Small intestine (tissue), 7 donors: Measurements from ENCODE around the gene MAPKBP1. TPM values are rescaled to one million over a fixed set of nuclear protein-coding genes. Genes with fewer than 3 reads are reported as not detected.

Experiments used
- DNase-seq, 2 donors: peaks; one replicate each; pipeline versions ENCODE4 v3.0.0 to v3.0.0-alpha.2; 2013
- FAIRE-seq: peaks from 2 replicates; lab custom pipeline; 2012; peaks lifted over from hg19 to GRCh38; lab: Jason Lieb, UNC
- H3K27ac ChIP-seq, 3 donors: one replicate each; pipeline ENCODE4 v1.5.1; 2013; ENCODE audit warnings: low read length in 2 of 3, mild to moderate bottlenecking in 2 of 3, control low read depth in 1 of 3, inconsistent platforms in 1 of 3, low read depth in 1 of 3, moderate library complexity in 1 of 3
- H3K27me3 ChIP-seq, 3 donors: one replicate each; pipeline ENCODE4 v1.6.1; 2013; ENCODE audit warnings: low read length in 3 of 3, inconsistent platforms in 1 of 3; ENCODE audit not compliant: control insufficient read depth in 3 of 3, insufficient read depth in 3 of 3
- H3K36me3 ChIP-seq, 3 donors: one replicate each; pipeline ENCODE4 v1.6.1; 2013; ENCODE audit warnings: low read length in 3 of 3, inconsistent platforms in 1 of 3, low read depth in 1 of 3, mild to moderate bottlenecking in 1 of 3, moderate library complexity in 1 of 3; ENCODE audit not compliant: control insufficient read depth in 3 of 3, insufficient read depth in 2 of 3
- H3K4me1 ChIP-seq, 3 donors: one replicate each; pipeline ENCODE4 v1.6.1; 2013; ENCODE audit warnings: low read length in 2 of 3, inconsistent platforms in 1 of 3, low read depth in 1 of 3, mild to moderate bottlenecking in 1 of 3, moderate library complexity in 1 of 3; ENCODE audit not compliant: control insufficient read depth in 3 of 3, insufficient read depth in 2 of 3
- H3K4me3 ChIP-seq, 3 donors: one replicate each; pipeline ENCODE4 v1.5.1; 2013; ENCODE audit warnings: low read length in 3 of 3, control low read depth in 1 of 3, inconsistent platforms in 1 of 3, low read depth in 1 of 3, mild to moderate bottlenecking in 1 of 3, moderate library complexity in 1 of 3
- H3K9me3 ChIP-seq, 2 donors: one replicate each; pipeline ENCODE4 v1.6.1; 2013; ENCODE audit warnings: low read depth in 1 of 2, low read length in 1 of 2; ENCODE audit not compliant: control insufficient read depth in 2 of 2, insufficient read depth in 1 of 2
- WGBS, 3 donors: extraction: QIAGEN DNeasy Blood & Tissue Kit; methylation state at CpG; one replicate each; pipeline ENCODE4 v1.1.7; 2013; 5-methylcytosine and 5-hydroxymethylcytosine counted together
- polyA plus RNA-seq, 4 donors: library from polyadenylated mRNA; stranded (reverse) in 3 of 4; unstranded in 1 of 4; fragments of 200-250 nt in 3 of 4; fragments of 120-200 nt in 1 of 4; gene quantifications; one replicate each; pipeline versions ENCODE4 v1.2.1 to v1.2.3, GENCODE V29; 2013
- donor health status: healthy with polysubstance abuse.
- donor health status: control.
- donor health status: control.
- donor health status: Bipolar disorder and iron deficiency.
- donor health status: healthy.

The MAPKBP1 gene
- polyA plus RNA-seq, 4 donors = 8.3 to 30.2 (median 23.6) TPM

DNA sequence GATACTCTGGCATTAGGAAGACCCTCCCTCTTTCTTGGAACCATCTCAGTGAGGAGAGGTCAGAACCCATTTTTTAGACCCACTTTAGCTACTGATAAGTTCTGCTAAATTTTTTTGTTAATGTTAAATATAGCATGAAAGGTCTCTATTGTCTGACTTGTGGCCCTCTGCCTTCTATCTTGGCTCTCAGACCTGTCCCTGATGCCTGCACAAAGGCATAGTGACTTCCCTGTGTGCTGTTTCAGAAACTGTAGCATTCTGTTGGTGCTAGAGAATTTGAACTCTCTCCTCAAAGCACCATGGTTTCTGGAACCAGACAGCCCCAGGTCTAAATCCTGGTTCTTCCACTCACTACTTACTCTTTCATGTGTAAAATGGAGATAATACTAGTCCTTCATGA lies 15.4 kb downstream of the MAPKBP1 start:
- FAIRE-seq (no peak), DNase-seq (no peak)
- Histone ChIP-seq H3K9me3 (no peaks in the 10 kb centered on the region), H3K4me1 (peaks cover 10 to 53% (median 16%) of the 10 kb centered on the region in 3 donors), H3K4me3 (peak overlapping the region in 1 of 3 donors; percentile 14), H3K27me3 (no peaks in the 10 kb centered on the region), H3K36me3 (peaks cover 0 to 9% (median 0%) of the 10 kb centered on the region in 3 donors), H3K27ac (peak overlapping the region in 2 of 3 donors; percentile 76 to 92)

DNA sequence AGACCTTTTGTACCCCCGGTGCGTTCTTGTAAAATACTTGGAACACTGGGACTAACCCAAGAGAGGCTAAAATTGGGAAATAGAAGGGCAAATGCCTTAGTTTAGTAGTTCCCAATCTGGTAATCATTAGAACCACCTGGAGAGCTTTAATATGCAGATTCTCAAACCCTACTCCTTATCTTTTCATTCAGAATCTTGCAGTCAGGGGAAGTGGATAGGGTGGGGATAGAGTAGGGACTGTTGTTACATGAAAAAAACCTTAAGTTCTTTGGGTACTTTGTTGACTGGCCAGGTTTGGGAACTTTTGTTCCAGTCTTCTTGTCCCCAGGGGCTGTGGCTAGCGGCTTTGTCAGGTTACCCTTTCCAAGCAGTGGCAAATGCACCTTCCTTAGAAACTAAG lies 15.9 kb downstream of the MAPKBP1 start:
- WGBS, 3 donors = 93 to 97% (median 95%) methylated on average over 3 of the region's 3 CpGs
- peaks cover 10 to 55% (median 16%) of the 10 kb centered on the region in 3 donors for H3K4me1 ChIP-seq
- DNase-seq (no peak), FAIRE-seq (no peak)
- peak overlapping the region in 2 of 3 donors; percentile 76 to 92 for H3K27ac ChIP-seq
- H3K27me3 ChIP-seq = no peaks in the 10 kb centered on the region
- no peak overlapping the region for H3K4me3 ChIP-seq
- peaks cover 0 to 9% (median 0%) of the 10 kb centered on the region in 3 donors for H3K36me3 ChIP-seq
- no peaks in the 10 kb centered on the region for H3K9me3 ChIP-seq

DNA sequence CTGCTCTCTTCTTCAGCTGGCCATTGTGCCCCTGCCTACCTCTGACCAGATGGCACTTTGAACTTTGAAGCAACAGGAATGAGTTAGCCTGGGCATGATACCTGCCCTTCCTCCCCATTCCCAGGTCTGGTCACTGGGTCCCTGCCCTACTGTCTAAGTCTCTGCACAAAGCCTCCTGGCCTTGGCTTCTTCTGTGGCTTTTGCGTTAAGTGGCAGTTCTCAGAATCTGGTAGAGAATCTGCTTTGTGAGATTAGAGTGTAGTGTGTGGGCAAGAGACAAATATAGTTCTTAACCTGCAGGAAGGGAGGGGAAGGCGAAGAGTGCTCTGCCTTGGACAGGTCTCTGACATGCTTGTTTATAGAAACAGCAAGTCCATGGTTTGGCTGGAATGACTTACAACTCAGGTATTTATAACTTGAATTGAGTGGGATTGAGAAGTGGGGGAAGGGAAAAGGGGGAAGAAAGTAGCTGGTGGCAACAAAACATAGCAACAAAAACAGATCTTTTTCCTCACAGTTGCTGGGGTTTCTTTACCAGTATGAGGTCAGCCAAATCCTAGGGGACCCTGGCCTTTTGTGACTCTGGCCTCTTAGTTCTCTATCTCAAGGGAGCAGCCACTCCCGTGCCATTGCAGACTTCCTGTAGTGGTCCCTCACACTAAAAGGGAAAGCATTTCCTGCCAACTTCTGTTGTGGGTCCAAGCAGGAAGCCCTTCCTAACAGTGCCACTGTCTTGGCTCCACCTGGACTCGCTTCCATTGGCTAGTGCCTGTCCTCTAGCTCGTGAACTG lies 16.7 kb downstream of the MAPKBP1 start:
- H3K27ac ChIP-seq = peak overlapping the region; percentile 29 to 92 (median 76)
- 58 to 64% (median 60%) methylated on average over 5 of the region's 5 CpGs for WGBS, 3 donors
- DNase-seq = peak; percentile 75 to 79
- FAIRE-seq = no peak
- H3K36me3 ChIP-seq = peaks cover 0 to 9% (median 0%) of the 10 kb centered on the region in 3 donors
- H3K4me1 ChIP-seq = peaks cover 10 to 60% (median 16%) of the 10 kb centered on the region in 3 donors
- no peaks in the 10 kb centered on the region for H3K27me3 ChIP-seq
- no peak overlapping the region for H3K4me3 ChIP-seq
- no peaks in the 10 kb centered on the region for H3K9me3 ChIP-seq

DNA sequence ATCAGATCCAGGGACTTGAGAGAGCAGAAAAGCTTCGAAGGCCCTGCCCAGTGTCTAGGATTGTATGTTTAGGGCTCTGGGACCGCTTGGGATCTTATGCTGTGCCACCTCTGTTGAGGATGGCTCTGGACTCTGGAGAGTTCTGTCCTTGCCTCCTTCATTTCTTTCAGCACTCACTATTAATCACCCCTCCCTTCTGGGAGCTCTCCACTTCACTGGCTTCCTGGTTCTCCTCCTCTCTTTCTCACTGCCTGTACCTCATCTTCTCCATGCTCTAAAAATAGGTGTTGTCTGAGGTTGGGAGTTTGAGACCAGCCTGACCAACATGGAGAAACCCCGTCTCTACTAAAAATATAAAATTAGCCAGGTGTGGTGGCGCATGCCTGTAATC lies 17.3 kb downstream of the MAPKBP1 start:
- FAIRE-seq = no peak
- Histone ChIP-seq H3K9me3 (no peaks in the 10 kb centered on the region), H3K4me1 (peaks cover 12 to 66% (median 16%) of the 10 kb centered on the region in 3 donors)

DNA sequence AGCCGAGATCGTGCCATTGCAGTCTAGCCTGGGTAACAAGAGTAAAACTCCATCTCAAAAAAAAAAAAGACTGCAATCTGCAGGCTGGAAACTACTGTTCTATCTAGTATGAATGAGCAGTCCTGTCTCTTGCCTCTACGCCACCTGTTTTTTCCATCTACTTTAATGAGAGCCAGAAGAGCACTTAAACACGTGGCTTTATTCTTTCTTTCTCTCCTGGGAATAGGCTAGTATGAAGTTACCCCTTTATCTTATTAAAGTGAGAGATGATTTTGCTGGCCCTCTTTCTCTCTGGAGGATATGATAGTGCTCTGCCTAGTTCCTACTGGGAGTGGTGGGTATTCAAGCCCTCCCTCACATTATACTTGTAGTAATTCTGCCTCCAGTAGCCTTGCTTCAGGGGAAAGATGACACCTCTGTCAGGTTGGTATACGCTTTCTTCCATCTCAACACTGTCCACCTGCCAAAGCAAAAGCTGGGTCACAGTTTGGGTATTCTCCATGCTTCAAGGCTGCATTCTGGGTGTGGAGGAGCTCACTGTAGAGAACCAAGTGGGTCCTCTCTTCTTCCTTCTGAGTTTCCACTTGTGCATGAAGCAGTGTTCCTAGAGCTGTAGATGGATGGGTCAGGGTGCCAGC lies 17.8 kb downstream of the MAPKBP1 start:
- no peaks in the 10 kb centered on the region for H3K27me3 ChIP-seq
- WGBS, 3 donors = 90 to 93% (median 90%) methylated on average over 5 of the region's 5 CpGs
- peak overlapping the region in 1 of 3 donors; percentile 92 for H3K27ac ChIP-seq
- FAIRE-seq = no peak
- no peaks in the 10 kb centered on the region for H3K9me3 ChIP-seq
- H3K36me3 ChIP-seq = peaks cover 0 to 9% (median 0%) of the 10 kb centered on the region in 3 donors
- no peak for DNase-seq
- peaks cover 11 to 72% (median 18%) of the 10 kb centered on the region in 3 donors for H3K4me1 ChIP-seq
- no peak overlapping the region for H3K4me3 ChIP-seq

More for the DNA sequence above, 17.3 kb downstream of the MAPKBP1 start:
- H3K27ac ChIP-seq = peak overlapping the region; percentile 29 to 92 (median 38)
- no peaks in the 10 kb centered on the region for H3K27me3 ChIP-seq
- H3K36me3 ChIP-seq = peaks cover 0 to 9% (median 0%) of the 10 kb centered on the region in 3 donors
- WGBS, 3 donors = 88 to 97% (median 92%) methylated on average over 4 of the region's 4 CpGs
- H3K4me3 ChIP-seq = no peak overlapping the region
- DNase-seq = no peak

DNA sequence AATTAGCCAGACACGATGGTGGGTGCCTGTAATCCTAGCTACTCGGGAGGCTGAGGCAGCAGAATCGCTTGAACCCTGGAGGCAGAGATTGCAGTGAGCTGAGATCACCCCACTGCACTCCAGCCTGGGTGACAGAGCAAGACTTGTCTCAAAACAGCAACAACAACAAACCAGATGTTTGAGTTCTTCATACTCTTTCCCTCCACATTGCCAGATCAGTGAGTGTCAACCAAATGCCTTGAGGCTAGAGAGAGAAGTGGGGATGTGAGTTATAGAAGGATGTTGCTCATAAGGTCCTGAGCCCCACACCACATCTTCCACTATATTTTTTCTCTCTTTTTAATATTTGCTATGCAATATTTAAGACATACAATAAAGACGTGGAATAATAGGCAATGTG lies 19.8 kb downstream of the MAPKBP1 start:
- peaks cover 0 to 13% (median 0%) of the 10 kb centered on the region in 3 donors for H3K36me3 ChIP-seq
- peaks cover 8 to 62% (median 18%) of the 10 kb centered on the region in 3 donors for H3K4me1 ChIP-seq
- H3K9me3 ChIP-seq = no peaks in the 10 kb centered on the region
- FAIRE-seq (no peak), DNase-seq (no peak)
- H3K4me3 ChIP-seq = no peak overlapping the region
- H3K27ac ChIP-seq = no peak overlapping the region
- H3K27me3 ChIP-seq = no peaks in the 10 kb centered on the region
- WGBS, 3 donors = 82 to 88% (median 86%) methylated on average over 4 of the region's 4 CpGs

DNA sequence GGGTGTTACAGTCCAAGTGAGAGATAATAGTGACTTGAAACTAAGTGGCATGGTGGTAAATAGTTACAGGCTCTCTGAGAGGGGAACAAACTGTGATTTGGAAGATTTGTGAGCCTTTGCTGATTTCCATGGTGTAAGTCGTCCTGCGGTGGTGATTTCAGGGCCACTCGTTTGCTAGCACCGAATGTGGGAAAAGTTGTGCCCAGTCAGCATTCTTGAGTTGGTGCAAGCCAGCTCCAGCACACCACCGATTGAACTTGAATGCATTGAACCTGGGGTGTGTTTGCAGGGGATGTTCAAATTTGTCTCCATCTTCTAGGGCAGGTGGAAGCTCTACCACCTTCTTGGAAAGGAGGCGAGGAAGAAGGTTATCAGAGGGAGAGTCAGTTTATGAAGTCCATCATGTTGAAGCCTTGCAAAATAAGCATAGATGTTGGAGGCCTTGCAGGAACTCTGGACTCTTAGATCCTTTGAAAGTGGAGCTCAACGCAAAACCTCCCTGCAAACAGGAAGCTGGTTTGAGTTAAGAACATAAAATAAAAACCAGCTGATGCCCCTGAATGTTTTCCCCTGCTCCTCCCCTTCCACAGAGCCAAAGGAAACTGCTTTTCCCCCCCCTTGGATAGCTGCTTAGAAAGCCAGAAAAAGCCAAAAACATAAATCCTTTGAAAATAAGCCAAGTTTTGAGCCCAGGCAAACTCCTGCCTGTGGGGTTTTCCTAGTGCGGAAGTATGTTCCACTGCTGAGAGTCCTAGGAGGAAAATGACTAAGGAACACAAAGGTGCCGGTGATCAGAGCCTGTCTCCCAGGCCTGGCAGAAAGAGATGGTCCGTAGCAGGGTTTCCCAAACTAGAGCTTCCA lies 21.9 kb downstream of the MAPKBP1 start:
- peaks cover 2 to 48% (median 9%) of the 10 kb centered on the region in 3 donors for H3K4me1 ChIP-seq
- WGBS, 3 donors = 71 to 85% (median 81%) methylated on average over 10 of the region's 10 CpGs
- no peak for FAIRE-seq

More for the DNA sequence above, 21.9 kb downstream of the MAPKBP1 start:
- H3K9me3 ChIP-seq = no peaks in the 10 kb centered on the region
- peak overlapping the region in 1 of 3 donors; percentile 68 for H3K27ac ChIP-seq
- no peak overlapping the region for H3K4me3 ChIP-seq
- H3K27me3 ChIP-seq = no peaks in the 10 kb centered on the region
- peak in 1 of 2 donors; percentile 51 for DNase-seq
- peaks cover 0 to 30% (median 5%) of the 10 kb centered on the region in 3 donors for H3K36me3 ChIP-seq
